HEK293 (cell line): ENCODE measurements around the gene RPRD2.

Experiments used
- BCL11B ChIP-seq: fragments of 450-650 bp; formaldehyde crosslinking; IDR thresholded peaks from 2 replicates; pipeline ENCODE4 v1.5.1; 2016; ENCODE audit warnings: low read depth, missing biosample characterization, missing genetic modification characterization
- FEZF1 ChIP-seq: fragments of 450-650 bp; formaldehyde crosslinking; IDR thresholded peaks from 2 replicates; pipeline ENCODE4 v1.5.1; 2016; ENCODE audit warnings: missing biosample characterization, missing genetic modification characterization
- GLI4 ChIP-seq: fragments of 450-650 bp; formaldehyde crosslinking; IDR thresholded peaks from 2 replicates; pipeline ENCODE4 v1.5.1; 2016; ENCODE audit warnings: missing biosample characterization, missing genetic modification characterization
- GLIS2 ChIP-seq: fragments of 450-650 bp; formaldehyde crosslinking; IDR thresholded peaks from 2 replicates; pipeline ENCODE4 v1.5.1; 2016; ENCODE audit warnings: missing biosample characterization, missing genetic modification characterization
- HOXC10 ChIP-seq: sonication (generic); formaldehyde crosslinking; IDR thresholded peaks from 2 replicates; pipeline ENCODE4 v1.8.1; 2023; ENCODE audit warnings: mild to moderate bottlenecking, missing genetic modification reagents
- IKZF3 ChIP-seq: fragments of 450-650 bp; IDR thresholded peaks from 2 replicates; pipeline ENCODE4 v1.5.0; 2018; ENCODE audit warnings: missing biosample characterization, mild to moderate bottlenecking, missing genetic modification characterization, moderate library complexity
- KLF10 ChIP-seq: fragments of 450-650 bp; IDR thresholded peaks from 2 replicates; pipeline ENCODE4 v1.5.1; 2018; ENCODE audit warnings: missing biosample characterization, mild to moderate bottlenecking, missing genetic modification characterization
- KLF16 ChIP-seq: fragments of 450-650 bp; formaldehyde crosslinking; IDR thresholded peaks from 2 replicates; pipeline ENCODE4 v1.5.1; 2017; ENCODE audit warnings: missing biosample characterization, missing genetic modification characterization
- KLF9 ChIP-seq: fragments of 450-650 bp; formaldehyde crosslinking; IDR thresholded peaks from 2 replicates; pipeline ENCODE4 v1.5.1; 2016; ENCODE audit warnings: missing biosample characterization, missing genetic modification characterization, low read depth
- MYNN ChIP-seq: fragments of 450-650 bp; formaldehyde crosslinking; IDR thresholded peaks from 2 replicates; pipeline ENCODE4 v1.5.1; 2016; ENCODE audit warnings: missing biosample characterization, missing genetic modification characterization, borderline replicate concordance
- SP3 ChIP-seq: fragments of 450-650 bp; formaldehyde crosslinking; IDR thresholded peaks from 2 replicates; pipeline ENCODE4 v1.5.1; 2016; ENCODE audit warnings: missing biosample characterization, missing genetic modification characterization
- ZBTB21 ChIP-seq: fragments of 450-650 bp; formaldehyde crosslinking; IDR thresholded peaks from 2 replicates; pipeline ENCODE4 v1.5.1; 2017; ENCODE audit warnings: missing biosample characterization, missing genetic modification characterization
- ZFHX2 ChIP-seq: fragments of 450-650 bp; formaldehyde crosslinking; conservative IDR thresholded peaks from 2 replicates; pipeline ENCODE4 v1.5.1; 2016; ENCODE audit warnings: missing biosample characterization, missing genetic modification characterization
- ZFP3 ChIP-seq: fragments of 450-650 bp; formaldehyde crosslinking; IDR thresholded peaks from 2 replicates; pipeline ENCODE4 v1.5.1; 2016; ENCODE audit warnings: low read depth, missing biosample characterization, missing genetic modification characterization
- ZFP41 ChIP-seq: fragments of 450-650 bp; formaldehyde crosslinking; IDR thresholded peaks from 2 replicates; pipeline ENCODE4 v1.5.1; 2016; ENCODE audit warnings: missing biosample characterization, missing genetic modification characterization, borderline replicate concordance
- ZNF132 ChIP-seq: fragments of 450-650 bp; formaldehyde crosslinking; IDR thresholded peaks from 2 replicates; pipeline ENCODE4 v1.5.1; 2017; ENCODE audit warnings: missing biosample characterization, missing genetic modification characterization, borderline replicate concordance
- ZNF138 ChIP-seq: fragments of 450-650 bp; formaldehyde crosslinking; IDR thresholded peaks from 2 replicates; pipeline ENCODE4 v1.5.1; 2016; ENCODE audit warnings: missing biosample characterization, missing genetic modification characterization, borderline replicate concordance
- ZNF140 ChIP-seq: fragments of 450-650 bp; formaldehyde crosslinking; IDR thresholded peaks from 2 replicates; pipeline ENCODE4 v1.5.1; 2016; ENCODE audit warnings: missing biosample characterization, missing genetic modification characterization
- ZNF146 ChIP-seq: fragments of 450-650 bp; formaldehyde crosslinking; IDR thresholded peaks from 2 replicates; pipeline ENCODE4 v1.5.1; 2016; ENCODE audit warnings: missing biosample characterization, missing genetic modification characterization
- ZNF169 ChIP-seq: fragments of 450-650 bp; formaldehyde crosslinking; IDR thresholded peaks from 2 replicates; pipeline ENCODE4 v1.5.1; 2016; ENCODE audit warnings: missing biosample characterization, missing genetic modification characterization
- ZNF214 ChIP-seq: fragments of 450-650 bp; formaldehyde crosslinking; IDR thresholded peaks from 2 replicates; pipeline ENCODE4 v1.5.1; 2017; ENCODE audit warnings: missing biosample characterization, mild to moderate bottlenecking, missing genetic modification characterization, borderline replicate concordance
- ZNF248 ChIP-seq: fragments of 450-650 bp; formaldehyde crosslinking; IDR thresholded peaks from 2 replicates; pipeline ENCODE4 v1.5.1; 2017; ENCODE audit warnings: missing biosample characterization, missing genetic modification characterization
- ZNF274 ChIP-seq, 2 experiments: fragments of 200-500 bp in 1 of 2; fragments of 450-650 bp in 1 of 2; sonication (Bioruptor generic) in 1 of 2; formaldehyde crosslinking in 1 of 2; IDR thresholded peaks; 2 replicates each; pipeline versions ENCODE4 v1.5.1 to v1.6.1; 2014 to 2016; ENCODE audit warnings: borderline replicate concordance in 1 of 2, inconsistent platforms in 1 of 2, low read length in 1 of 2, missing biosample characterization in 1 of 2, missing genetic modification characterization in 1 of 2
- ZNF292 ChIP-seq: fragments of 450-650 bp; formaldehyde crosslinking; IDR thresholded peaks from 2 replicates; pipeline ENCODE4 v1.5.1; 2016; ENCODE audit warnings: low read depth, missing biosample characterization, missing genetic modification characterization, borderline replicate concordance
- ZNF433 ChIP-seq: fragments of 450-650 bp; formaldehyde crosslinking; IDR thresholded peaks from 2 replicates; pipeline ENCODE4 v1.5.1; 2016; ENCODE audit warnings: missing biosample characterization, missing genetic modification characterization, low read depth
- ZNF48 ChIP-seq: fragments of 450-650 bp; formaldehyde crosslinking; IDR thresholded peaks from 2 replicates; pipeline ENCODE4 v1.5.1; 2016; ENCODE audit warnings: missing biosample characterization, missing genetic modification characterization
- ZNF501 ChIP-seq: fragments of 450-650 bp; formaldehyde crosslinking; IDR thresholded peaks from 2 replicates; pipeline ENCODE4 v1.5.1; 2016; ENCODE audit warnings: missing biosample characterization, missing genetic modification characterization
- ZNF510 ChIP-seq: fragments of 450-650 bp; formaldehyde crosslinking; IDR thresholded peaks from 2 replicates; pipeline ENCODE4 v1.5.1; 2018; ENCODE audit warnings: mild to moderate bottlenecking, missing genetic modification characterization, missing biosample characterization; ENCODE audit not compliant: insufficient replicate concordance
- ZNF530 ChIP-seq: fragments of 450-650 bp; formaldehyde crosslinking; IDR thresholded peaks from 2 replicates; pipeline ENCODE4 v1.5.1; 2016; ENCODE audit warnings: low read depth, missing biosample characterization, missing genetic modification characterization
- ZNF585B ChIP-seq: fragments of 450-650 bp; formaldehyde crosslinking; IDR thresholded peaks from 2 replicates; pipeline ENCODE4 v1.5.1; 2016; ENCODE audit warnings: missing biosample characterization, missing genetic modification characterization
- ZNF626 ChIP-seq: fragments of 450-650 bp; sonication (Bioruptor Pico); formaldehyde crosslinking; IDR thresholded peaks from 2 replicates; pipeline ENCODE4 v1.5.1; 2018; ENCODE audit warnings: missing biosample characterization, missing genetic modification characterization, inconsistent platforms
- ZNF654 ChIP-seq: fragments of 450-650 bp; formaldehyde crosslinking; IDR thresholded peaks from 2 replicates; pipeline ENCODE4 v1.5.1; 2016; ENCODE audit warnings: low read depth, missing biosample characterization, missing genetic modification characterization
- ZNF664 ChIP-seq: fragments of 450-650 bp; formaldehyde crosslinking; IDR thresholded peaks from 2 replicates; pipeline ENCODE4 v1.5.1; 2016; ENCODE audit warnings: missing biosample characterization, missing genetic modification characterization
- ZNF76 ChIP-seq: fragments of 450-650 bp; formaldehyde crosslinking; IDR thresholded peaks from 2 replicates; pipeline ENCODE4; 2016; ENCODE audit warnings: low read depth, missing biosample characterization, missing genetic modification characterization, borderline replicate concordance
- ZNF777 ChIP-seq: fragments of 450-650 bp; formaldehyde crosslinking; IDR thresholded peaks from 2 replicates; pipeline ENCODE4 v1.5.1; 2017; ENCODE audit warnings: missing biosample characterization, missing genetic modification characterization, borderline replicate concordance
- ZNF785 ChIP-seq: fragments of 450-650 bp; formaldehyde crosslinking; IDR thresholded peaks from 2 replicates; pipeline ENCODE4 v1.5.1; 2016; ENCODE audit warnings: missing biosample characterization, missing genetic modification characterization
- ZXDB ChIP-seq: fragments of 450-650 bp; formaldehyde crosslinking; IDR thresholded peaks from 2 replicates; pipeline ENCODE4 v1.5.1; 2016; ENCODE audit warnings: missing biosample characterization, missing genetic modification characterization
- TF ChIP-seq, protein P1 (sequence below): fragments of 450-650 bp; formaldehyde crosslinking; IDR thresholded peaks from 2 replicates; pipeline ENCODE4 v1.5.1; 2016; ENCODE audit warnings: missing biosample characterization, missing genetic modification characterization
- TF ChIP-seq, protein P2 (sequence below): fragments of 450-650 bp; formaldehyde crosslinking; IDR thresholded peaks from 2 replicates; pipeline ENCODE4 v1.5.1; 2016; ENCODE audit warnings: missing biosample characterization, missing genetic modification characterization

RPRD2 gene

GRCh38 chr1:150364231-150365003, 470 bp downstream of the RPRD2 start (continued):
- TF ChIP-seq KLF10 (tag by site-specific recombination) (peak; percentile 65), BCL11B (tag by site-specific recombination) (no peak), ZNF530 (tag by site-specific recombination) (no peak), ZNF146 (tag by site-specific recombination) (no peak), FEZF1 (no peak), ZNF140 (tag by site-specific recombination) (no peak), ZNF777 (tag by site-specific recombination) (no peak), ZNF248 (tag by site-specific recombination) (no peak), GLIS2 (tag by site-specific recombination) (peak; percentile 79), ZNF76 (tag by site-specific recombination) (0 out of 2 replicates have a peak, but pooled peaks have one; percentile 38), ZNF585B (no peak), ZNF274 (IDR thresholded peaks at IDR 0.05; ENCODE audit: low read length) (no peak), ZNF274 (tag by site-specific recombination; IDR thresholded peaks at IDR 0.05; ENCODE audit: borderline replicate concordance) (no peak), ZNF214 (tag by site-specific recombination) (no peak), HOXC10 (no peak), ZNF292 (no peak), ZNF626 (tag by site-specific recombination) (no peak), ZNF785 (tag by site-specific recombination) (no peak), ZNF138 (no peak), ZFP41 (tag by site-specific recombination) (no peak), ZBTB21 (tag by site-specific recombination) (no peak), ZNF501 (tag by site-specific recombination) (peak; percentile 17; the same call in 1 of the 2 replicates), MYNN (tag by site-specific recombination) (no peak), ZFP3 (tag by site-specific recombination) (no peak), ZXDB (tag by site-specific recombination) (peak; percentile 44), ZNF132 (tag by site-specific recombination) (no peak), GLI4 (tag by site-specific recombination) (no peak), IKZF3 (tag by site-specific recombination) (no peak), ZFHX2 (tag by site-specific recombination) (peak; percentile 63), ZNF48 (tag by site-specific recombination) (no peak), ZNF664 (no peak), ZNF510 (tag by site-specific recombination) (no peak), ZNF654 (tag by site-specific recombination) (no peak), KLF16 (tag by site-specific recombination) (peak; percentile 67), ZNF433 (tag by site-specific recombination) (no peak), ZNF169 (tag by site-specific recombination) (no peak), KLF9 (tag by site-specific recombination) (peak; percentile 38), SP3 (tag by site-specific recombination) (peak; percentile 13; the same call in 1 of the 2 replicates)
- TF ChIP-seq, protein P1, sequence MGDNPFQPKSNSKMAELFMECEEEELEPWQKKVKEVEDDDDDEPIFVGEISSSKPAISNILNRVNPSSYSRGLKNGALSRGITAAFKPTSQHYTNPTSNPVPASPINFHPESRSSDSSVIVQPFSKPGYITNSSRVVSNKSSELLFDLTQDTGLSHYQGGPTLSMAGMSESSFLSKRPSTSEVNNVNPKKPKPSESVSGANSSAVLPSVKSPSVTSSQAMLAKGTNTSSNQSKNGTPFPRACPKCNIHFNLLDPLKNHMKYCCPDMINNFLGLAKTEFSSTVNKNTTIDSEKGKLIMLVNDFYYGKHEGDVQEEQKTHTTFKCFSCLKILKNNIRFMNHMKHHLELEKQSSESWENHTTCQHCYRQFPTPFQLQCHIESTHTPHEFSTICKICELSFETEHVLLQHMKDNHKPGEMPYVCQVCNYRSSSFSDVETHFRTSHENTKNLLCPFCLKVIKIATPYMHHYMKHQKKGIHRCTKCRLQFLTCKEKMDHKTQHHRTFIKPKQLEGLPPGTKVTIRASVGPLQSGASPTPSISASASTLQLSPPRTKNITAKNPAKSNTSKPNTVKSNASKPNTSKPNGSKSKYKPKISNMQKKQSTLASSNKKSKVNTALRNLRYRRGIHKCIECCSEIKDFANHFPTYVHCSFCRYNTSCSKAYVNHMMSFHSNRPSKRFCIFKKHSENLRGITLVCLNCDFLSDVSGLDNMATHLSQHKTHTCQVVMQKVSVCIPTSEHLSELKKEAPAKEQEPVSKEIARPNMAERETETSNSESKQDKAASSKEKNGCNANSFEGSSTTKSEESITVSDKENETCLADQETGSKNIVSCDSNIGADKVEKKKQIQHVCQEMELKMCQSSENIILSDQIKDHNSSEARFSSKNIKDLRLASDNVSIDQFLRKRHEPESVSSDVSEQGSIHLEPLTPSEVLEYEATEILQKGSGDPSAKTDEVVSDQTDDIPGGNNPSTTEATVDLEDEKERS (tag by site-specific recombination): no peak
- TF ChIP-seq, protein P2, sequence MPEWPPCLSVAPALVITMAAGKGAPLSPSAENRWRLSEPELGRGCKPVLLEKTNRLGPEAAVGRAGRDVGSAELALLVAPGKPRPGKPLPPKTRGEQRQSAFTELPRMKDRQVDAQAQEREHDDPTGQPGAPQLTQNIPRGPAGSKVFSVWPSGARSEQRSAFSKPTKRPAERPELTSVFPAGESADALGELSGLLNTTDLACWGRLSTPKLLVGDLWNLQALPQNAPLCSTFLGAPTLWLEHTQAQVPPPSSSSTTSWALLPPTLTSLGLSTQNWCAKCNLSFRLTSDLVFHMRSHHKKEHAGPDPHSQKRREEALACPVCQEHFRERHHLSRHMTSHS (tag by site-specific recombination): no peak
